CD4-positive, alpha-beta memory T cell (primary cell): ENCODE results near the gene GLYR1. TPM values are rescaled to one million over a fixed set of nuclear protein-coding genes. Genes with fewer than 3 reads are reported as not detected.

Experiments used
- CTCF ChIA-PET: fragments of 350-600 bp; sonication (Branson Sonifier 250); formaldehyde crosslinking; loops from one replicate; lab custom pipeline; 2021; ENCODE audit warnings: inconsistent platforms; ENCODE audit not compliant: partially characterized antibody; lab: Charles Lee
- POLR2A ChIA-PET: fragments of 350-600 bp; sonication (Branson Sonifier 250); formaldehyde crosslinking; loops from one replicate; lab custom pipeline; 2021; ENCODE audit not compliant: partially characterized antibody; lab: Charles Lee
- DNase-seq, 5 donors: peaks; one replicate each; pipeline versions ENCODE4 v3.0.0 to v3.0.0-alpha.2; 2020 to 2022; ENCODE audit warnings: mixed read lengths in 1 of 5
- H3K27ac ChIP-seq: one replicate; pipeline ENCODE4 v1.7.0; 2013; ENCODE audit warnings: low read depth, low read length
- H3K27me3 ChIP-seq: 2 replicates; pipeline ENCODE4 v1.7.0; 2013; ENCODE audit warnings: mild to moderate bottlenecking, low read length, moderate library complexity; ENCODE audit not compliant: insufficient read depth
- H3K36me3 ChIP-seq: 2 replicates; pipeline ENCODE4 v1.7.0; 2013; ENCODE audit warnings: mild to moderate bottlenecking, low read length, moderate library complexity; ENCODE audit not compliant: insufficient read depth
- H3K4me1 ChIP-seq: 2 replicates; pipeline ENCODE4 v1.7.0; 2013; ENCODE audit warnings: mild to moderate bottlenecking, low read length, moderate library complexity; ENCODE audit not compliant: insufficient read depth
- H3K4me3 ChIP-seq, 2 donors: one replicate each; pipeline ENCODE4 v1.7.0; 2013; ENCODE audit warnings: low read length in 2 of 2, mild to moderate bottlenecking in 1 of 2
- H3K9me3 ChIP-seq, 2 donors: one replicate each; pipeline ENCODE4 v1.7.0; 2013; ENCODE audit warnings: low read length in 2 of 2, control low read depth in 1 of 2; ENCODE audit not compliant: control insufficient read depth in 1 of 2
- H3K27ac Mint-ChIP-seq, 7 donors: one replicate each; pipeline ENCODE4 v1.8.0; 2020 to 2021; ENCODE audit warnings: mixed read lengths in 7 of 7, mild to moderate bottlenecking in 6 of 7, inconsistent platforms in 3 of 7, moderate library complexity in 3 of 7
- H3K27me3 Mint-ChIP-seq, 2 donors: one replicate each; pipeline ENCODE4 v1.8.0; 2020 to 2021; ENCODE audit warnings: mixed read lengths in 2 of 2
- H3K36me3 Mint-ChIP-seq, 2 donors: one replicate each; pipeline ENCODE4 v1.8.0; 2020 to 2021; ENCODE audit warnings: mixed read lengths in 2 of 2, inconsistent platforms in 1 of 2, mild to moderate bottlenecking in 1 of 2
- H3K4me1 Mint-ChIP-seq, 4 donors: one replicate each; pipeline ENCODE4 v1.8.0; 2020 to 2021; ENCODE audit warnings: mixed read lengths in 4 of 4, mild to moderate bottlenecking in 1 of 4
- H3K4me3 Mint-ChIP-seq, 8 donors: one replicate each; pipeline ENCODE4 v1.8.0; 2020 to 2021; ENCODE audit warnings: mixed read lengths in 8 of 8, mild to moderate bottlenecking in 7 of 8, moderate library complexity in 6 of 8, inconsistent platforms in 3 of 8
- H3K9me3 Mint-ChIP-seq, 8 donors: one replicate each; pipeline ENCODE4 v1.8.0; 2020 to 2021; ENCODE audit warnings: mixed read lengths in 8 of 8, mild to moderate bottlenecking in 5 of 8, inconsistent platforms in 3 of 8, moderate library complexity in 1 of 8
- intact Hi-C: fragments of 100-400 bp; cut with micrococcal nuclease; formaldehyde crosslinking; loops from one replicate; pipeline ENCODE4 v1.15.1; 2023
- polyA plus RNA-seq, 2 donors: library from polyadenylated mRNA; unstranded; fragments of 300-500 nt; fragmentation: Illumina TruSeq; gene quantifications; one replicate each; pipeline ENCODE4 v1.2.3, GENCODE V29; 2021
- total RNA-seq, 2 experiments: library from RNA; stranded (reverse); gene quantifications; one replicate each; pipeline ENCODE4 v1.2.3, GENCODE V29; 2021

The GLYR1 gene
- total and polyA plus RNA-seq, 4 experiments from 2014 or later = 22.8 to 121 (median 81.0) TPM

- H3K4me1 Mint-ChIP-seq = peaks cover 6 to 33% (median 16%) of the 10 kb centered on the region in 4 donors
- no peak for DNase-seq
- H3K4me3 Mint-ChIP-seq = no peak overlapping the region
- H3K27me3 Mint-ChIP-seq = no peaks in the 10 kb centered on the region
- peak overlapping the region in 3 of 7 donors; percentile 9 to 73 (median 62) for H3K27ac Mint-ChIP-seq
- Histone ChIP-seq H3K4me1 (no peaks in the 10 kb centered on the region), H3K36me3 (peaks cover 49% of the 10 kb centered on the region), H3K27me3 (no peaks in the 10 kb centered on the region), H3K9me3 (no peaks in the 10 kb centered on the region), H3K4me3 (no peak overlapping the region), H3K27ac (no peak overlapping the region)
- intact Hi-C loops = no loop called here
- ChIA-PET POLR2A (no interaction called here), CTCF (no interaction called here)
- H3K36me3 Mint-ChIP-seq = peaks cover 45 to 81% of the 10 kb centered on the region in 2 donors
- H3K9me3 Mint-ChIP-seq = no peaks in the 10 kb centered on the region
Observed at GRCh38 chr16:4860727-4861342, 13.7 kb upstream of the GLYR1 start.

- H3K27ac Mint-ChIP-seq = peak overlapping the region in 2 of 7 donors; percentile 64 to 91
- no peak for DNase-seq
- intact Hi-C loops = no loop called here
- Histone ChIP-seq H3K9me3 (no peaks in the 10 kb centered on the region), H3K36me3 (peaks cover 57% of the 10 kb centered on the region), H3K27me3 (no peaks in the 10 kb centered on the region), H3K4me3 (no peak overlapping the region), H3K27ac (no peak overlapping the region), H3K4me1 (no peaks in the 10 kb centered on the region)
- POLR2A ChIA-PET = no interaction called here
- no peak overlapping the region for H3K4me3 Mint-ChIP-seq
- CTCF ChIA-PET = no interaction called here
- H3K27me3 Mint-ChIP-seq = no peaks in the 10 kb centered on the region
- H3K36me3 Mint-ChIP-seq = peaks cover 43 to 86% of the 10 kb centered on the region in 2 donors
- H3K9me3 Mint-ChIP-seq = no peaks in the 10 kb centered on the region
- H3K4me1 Mint-ChIP-seq = peaks cover 6 to 32% (median 15%) of the 10 kb centered on the region in 4 donors
Observed at GRCh38 chr16:4859900-4860255, 12.8 kb upstream of the GLYR1 start.

- Histone ChIP-seq H3K9me3 (no peaks in the 10 kb centered on the region), H3K36me3 (peaks cover 58% of the 10 kb centered on the region), H3K27me3 (no peaks in the 10 kb centered on the region), H3K27ac (no peak overlapping the region), H3K4me1 (no peaks in the 10 kb centered on the region), H3K4me3 (no peak overlapping the region)
- H3K4me1 Mint-ChIP-seq = peaks cover 5 to 27% (median 11%) of the 10 kb centered on the region in 4 donors
- ChIA-PET CTCF (no interaction called here), POLR2A (no interaction called here)
- H3K9me3 Mint-ChIP-seq = no peaks in the 10 kb centered on the region
- no peak for DNase-seq
- intact Hi-C loops = no loop called here
- peak overlapping the region in 1 of 7 donors; percentile 26 for H3K27ac Mint-ChIP-seq
- no peaks in the 10 kb centered on the region for H3K27me3 Mint-ChIP-seq
- peaks cover 40 to 82% of the 10 kb centered on the region in 2 donors for H3K36me3 Mint-ChIP-seq
- no peak overlapping the region for H3K4me3 Mint-ChIP-seq
Observed at GRCh38 chr16:4859190-4859899, 12.3 kb upstream of the GLYR1 start.

GRCh38 chr16:4855804-4856203 is 8.7 kb upstream of the GLYR1 start:
- peaks cover 18% of the 10 kb centered on the region for H3K4me1 ChIP-seq
- H3K27ac ChIP-seq = no peak overlapping the region
- Mint-ChIP-seq H3K27ac (no peak overlapping the region), H3K9me3 (no peaks in the 10 kb centered on the region), H3K36me3 (peaks cover 34 to 65% of the 10 kb centered on the region in 2 donors), H3K4me3 (no peak overlapping the region), H3K4me1 (peaks cover 13 to 17% (median 15%) of the 10 kb centered on the region in 4 donors), H3K27me3 (no peaks in the 10 kb centered on the region)
- peaks cover 57% of the 10 kb centered on the region for H3K36me3 ChIP-seq
- CTCF ChIA-PET = no interaction called here
- POLR2A ChIA-PET = interaction anchor here (0.5 kb wide), 1 partner anchor 113 kb away, joined by 4 read pairs; no protein-coding TSS in a partner anchor
- intact Hi-C loops = no loop called here
- no peak for DNase-seq
- no peaks in the 10 kb centered on the region for H3K9me3 ChIP-seq
- no peak overlapping the region for H3K4me3 ChIP-seq
- H3K27me3 ChIP-seq = no peaks in the 10 kb centered on the region

GRCh38 chr16:4855371-4855770 is 8.3 kb upstream of the GLYR1 start:
- peaks cover 53% of the 10 kb centered on the region for H3K36me3 ChIP-seq
- Mint-ChIP-seq H3K4me1 (peaks cover 17 to 21% (median 19%) of the 10 kb centered on the region in 4 donors), H3K4me3 (no peak overlapping the region), H3K27ac (no peak overlapping the region), H3K9me3 (no peaks in the 10 kb centered on the region), H3K27me3 (no peaks in the 10 kb centered on the region), H3K36me3 (peaks cover 31 to 62% of the 10 kb centered on the region in 2 donors)
- no peaks in the 10 kb centered on the region for H3K9me3 ChIP-seq
- no peak overlapping the region for H3K4me3 ChIP-seq
- CTCF ChIA-PET = no interaction called here
- POLR2A ChIA-PET = no interaction called here
- peaks cover 23% of the 10 kb centered on the region for H3K4me1 ChIP-seq
- no peak for DNase-seq
- no peaks in the 10 kb centered on the region for H3K27me3 ChIP-seq
- no peak overlapping the region for H3K27ac ChIP-seq
- intact Hi-C loops = no loop called here

- no peak for DNase-seq
- ChIA-PET CTCF (interaction anchor here (0.6 kb wide), 1 partner anchor 484 kb away, joined by 3 read pairs; no protein-coding TSS in a partner anchor), POLR2A (no interaction called here)
- peak overlapping the region in 4 of 7 donors; percentile 16 to 53 (median 32) for H3K27ac Mint-ChIP-seq
- Histone ChIP-seq H3K9me3 (no peaks in the 10 kb centered on the region), H3K27me3 (no peaks in the 10 kb centered on the region), H3K4me1 (peaks cover 44% of the 10 kb centered on the region), H3K4me3 (no peak overlapping the region), H3K36me3 (peaks cover 27% of the 10 kb centered on the region), H3K27ac (no peak overlapping the region)
- H3K36me3 Mint-ChIP-seq = peaks cover 4 to 40% of the 10 kb centered on the region in 2 donors
- peaks cover 33 to 45% (median 37%) of the 10 kb centered on the region in 4 donors for H3K4me1 Mint-ChIP-seq
- H3K4me3 Mint-ChIP-seq = no peak overlapping the region
- H3K9me3 Mint-ChIP-seq = no peaks in the 10 kb centered on the region
- intact Hi-C loops = no loop called here
- no peaks in the 10 kb centered on the region for H3K27me3 Mint-ChIP-seq
Observed at GRCh38 chr16:4852221-4852872, 5.3 kb upstream of the GLYR1 start.

GRCh38 chr16:4850211-4850610 is 3.1 kb upstream of the GLYR1 start:
- ChIA-PET POLR2A (no interaction called here), CTCF (no interaction called here)
- H3K9me3 ChIP-seq = no peaks in the 10 kb centered on the region
- no peaks in the 10 kb centered on the region for H3K27me3 ChIP-seq
- Mint-ChIP-seq H3K9me3 (no peaks in the 10 kb centered on the region), H3K4me1 (peaks cover 41 to 58% (median 48%) of the 10 kb centered on the region in 4 donors), H3K27me3 (no peaks in the 10 kb centered on the region), H3K4me3 (peak overlapping the region in 4 of 8 donors; percentile 2 to 57 (median 48)), H3K27ac (peak overlapping the region in 3 of 7 donors; percentile 10 to 47 (median 38)), H3K36me3 (peaks cover 4 to 45% of the 10 kb centered on the region in 2 donors)
- no peak overlapping the region for H3K4me3 ChIP-seq
- H3K27ac ChIP-seq = no peak overlapping the region
- no peak for DNase-seq
- H3K4me1 ChIP-seq = peaks cover 57% of the 10 kb centered on the region
- H3K36me3 ChIP-seq = peaks cover 11% of the 10 kb centered on the region
- intact Hi-C loops = no loop called here
